SK-N-SH (cell line): ENCODE data around the gene MPZL1.

Source experiments
- EZH2phosphoT487 ChIP-seq: fragments of 200-600 bp; sonication (generic); IDR thresholded peaks from 2 replicates; pipeline ENCODE4 v1.6.1; 2017; ENCODE audit warnings: low read depth, mixed run types, mild to moderate bottlenecking, antibody characterized with exemption, moderate library complexity, borderline replicate concordance
- NFIC ChIP-seq: IDR thresholded peaks from 2 replicates; pipeline ENCODE4 v1.4.0; 2012; ENCODE audit warnings: borderline replicate concordance
- POLR2AphosphoS5 ChIP-seq: IDR thresholded peaks from 2 replicates; pipeline ENCODE4 v1.6.1; 2012; ENCODE audit warnings: low read depth, low read length
- RAD21 ChIP-seq: IDR thresholded peaks from 2 replicates; pipeline ENCODE4 v1.6.1; 2012; ENCODE audit warnings: mild to moderate bottlenecking, low read length
- SMC3 ChIP-seq: IDR thresholded peaks from 2 replicates; pipeline ENCODE4 v1.6.1; 2012; ENCODE audit warnings: low read depth, low read length, improper control_type of control experiment
- TF ChIP-seq, protein P1 (sequence below): fragments of 200-600 bp; sonication (generic); IDR thresholded peaks from 2 replicates; pipeline ENCODE4 v1.6.1; 2017; ENCODE audit warnings: antibody characterized with exemption, mild to moderate bottlenecking, moderate library complexity
- TF ChIP-seq, protein P2 (sequence below): IDR thresholded peaks from 2 replicates; pipeline ENCODE4 v1.4.0; 2012; ENCODE audit warnings: low read depth, borderline replicate concordance

DNA sequence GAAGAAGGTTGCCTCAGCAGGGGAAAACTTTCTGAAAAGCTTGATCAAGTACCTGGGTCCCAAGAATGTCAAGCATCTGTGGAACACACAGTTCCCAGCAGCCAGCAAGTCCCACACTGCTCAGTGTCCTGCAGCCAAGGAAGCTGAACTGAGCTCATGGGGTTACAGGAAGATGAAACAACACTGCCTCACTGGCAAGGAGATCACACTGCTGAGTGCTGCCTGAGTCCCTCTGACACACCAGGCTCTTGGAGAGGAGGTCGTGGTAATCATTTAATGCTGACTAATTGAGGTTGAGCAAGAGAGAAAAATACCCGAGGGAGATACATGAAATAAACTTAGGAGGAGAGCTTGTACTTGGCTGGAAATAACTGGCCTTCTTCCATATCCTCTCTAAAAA, 75.2 kb downstream of the MPZL1 start:
- TF ChIP-seq, protein P1, sequence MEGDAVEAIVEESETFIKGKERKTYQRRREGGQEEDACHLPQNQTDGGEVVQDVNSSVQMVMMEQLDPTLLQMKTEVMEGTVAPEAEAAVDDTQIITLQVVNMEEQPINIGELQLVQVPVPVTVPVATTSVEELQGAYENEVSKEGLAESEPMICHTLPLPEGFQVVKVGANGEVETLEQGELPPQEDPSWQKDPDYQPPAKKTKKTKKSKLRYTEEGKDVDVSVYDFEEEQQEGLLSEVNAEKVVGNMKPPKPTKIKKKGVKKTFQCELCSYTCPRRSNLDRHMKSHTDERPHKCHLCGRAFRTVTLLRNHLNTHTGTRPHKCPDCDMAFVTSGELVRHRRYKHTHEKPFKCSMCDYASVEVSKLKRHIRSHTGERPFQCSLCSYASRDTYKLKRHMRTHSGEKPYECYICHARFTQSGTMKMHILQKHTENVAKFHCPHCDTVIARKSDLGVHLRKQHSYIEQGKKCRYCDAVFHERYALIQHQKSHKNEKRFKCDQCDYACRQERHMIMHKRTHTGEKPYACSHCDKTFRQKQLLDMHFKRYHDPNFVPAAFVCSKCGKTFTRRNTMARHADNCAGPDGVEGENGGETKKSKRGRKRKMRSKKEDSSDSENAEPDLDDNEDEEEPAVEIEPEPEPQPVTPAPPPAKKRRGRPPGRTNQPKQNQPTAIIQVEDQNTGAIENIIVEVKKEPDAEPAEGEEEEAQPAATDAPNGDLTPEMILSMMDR = no peak
- peak; percentile 13; the same call in 1 of the 2 replicates for TF ChIP-seq POLR2AphosphoS5
- no peak for TF ChIP-seq EZH2phosphoT487
- TF ChIP-seq, protein P2, sequence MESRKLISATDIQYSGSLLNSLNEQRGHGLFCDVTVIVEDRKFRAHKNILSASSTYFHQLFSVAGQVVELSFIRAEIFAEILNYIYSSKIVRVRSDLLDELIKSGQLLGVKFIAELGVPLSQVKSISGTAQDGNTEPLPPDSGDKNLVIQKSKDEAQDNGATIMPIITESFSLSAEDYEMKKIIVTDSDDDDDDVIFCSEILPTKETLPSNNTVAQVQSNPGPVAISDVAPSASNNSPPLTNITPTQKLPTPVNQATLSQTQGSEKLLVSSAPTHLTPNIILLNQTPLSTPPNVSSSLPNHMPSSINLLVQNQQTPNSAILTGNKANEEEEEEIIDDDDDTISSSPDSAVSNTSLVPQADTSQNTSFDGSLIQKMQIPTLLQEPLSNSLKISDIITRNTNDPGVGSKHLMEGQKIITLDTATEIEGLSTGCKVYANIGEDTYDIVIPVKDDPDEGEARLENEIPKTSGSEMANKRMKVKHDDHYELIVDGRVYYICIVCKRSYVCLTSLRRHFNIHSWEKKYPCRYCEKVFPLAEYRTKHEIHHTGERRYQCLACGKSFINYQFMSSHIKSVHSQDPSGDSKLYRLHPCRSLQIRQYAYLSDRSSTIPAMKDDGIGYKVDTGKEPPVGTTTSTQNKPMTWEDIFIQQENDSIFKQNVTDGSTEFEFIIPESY = no peak
- TF ChIP-seq RAD21 = no peak
- TF ChIP-seq SMC3 = no peak
- no peak for TF ChIP-seq NFIC
